Muscle of leg (tissue), 11 donors: ENCODE results near the gene CEP350. TPM values are rescaled to one million over a fixed set of nuclear protein-coding genes. Genes with fewer than 3 reads are reported as not detected.

Experiments used
- DNase-seq: peaks from one replicate; pipeline ENCODE4 v3.0.0; 2013
- H3K27ac ChIP-seq: one replicate; pipeline ENCODE4 v1.5.1; 2013; ENCODE audit warnings: mild to moderate bottlenecking, low read length, control low read depth
- H3K27me3 ChIP-seq: one replicate; pipeline ENCODE4 v1.6.1; 2013; ENCODE audit warnings: low read length; ENCODE audit not compliant: control insufficient read depth, insufficient read depth
- H3K36me3 ChIP-seq: one replicate; pipeline ENCODE4 v1.6.1; 2013; ENCODE audit warnings: low read length; ENCODE audit not compliant: control insufficient read depth, insufficient read depth
- H3K4me1 ChIP-seq: one replicate; pipeline ENCODE4 v1.6.1; 2013; ENCODE audit warnings: low read length; ENCODE audit not compliant: control insufficient read depth, insufficient read depth
- H3K4me3 ChIP-seq: one replicate; pipeline ENCODE4 v1.5.1; 2013; ENCODE audit warnings: low read length, control low read depth
- H3K9me3 ChIP-seq: replicated peaks from 2 replicates; pipeline ENCODE4 v1.6.1; 2013; ENCODE audit warnings: low read depth, low read length; ENCODE audit not compliant: control insufficient read depth
- WGBS: methylation state at CpG from one replicate; pipeline ENCODE4 v1.1.5; 2013; ENCODE audit warnings: missing lambda C conversion rate; ENCODE audit not compliant: insufficient coverage; 5-methylcytosine and 5-hydroxymethylcytosine counted together
- polyA plus RNA-seq, 8 donors: library from polyadenylated mRNA; unstranded; fragments of 120-200 nt; gene quantifications; one replicate each; pipeline versions ENCODE4 v1.2.1 to v1.2.3, GENCODE V29; 2013; ENCODE audit warnings: inconsistent platforms in 1 of 8, low replicate concordance in 1 of 8; ENCODE audit not compliant: insufficient read length in 8 of 8, insufficient read depth in 1 of 8
- total RNA-seq: library from RNA; stranded (reverse); fragments of 120-200 nt; gene quantifications from one replicate; pipeline ENCODE4 v1.2.4, GENCODE V29; 2013

The CEP350 gene
- total and polyA plus RNA-seq, 9 donors = 15.8 to 59.3 (median 28.4) TPM

GRCh38 chr1:179925922-179926849 is 28.4 kb upstream of the CEP350 start:
- no peaks in the 10 kb centered on the region for H3K27me3 ChIP-seq
- no peak for DNase-seq
- peaks cover 2% of the 10 kb centered on the region for H3K36me3 ChIP-seq
- H3K4me1 ChIP-seq = no peaks in the 10 kb centered on the region
- no peak overlapping the region for H3K4me3 ChIP-seq
- no peak overlapping the region for H3K27ac ChIP-seq
- H3K9me3 ChIP-seq = no peaks in the 10 kb centered on the region
- WGBS = 60% methylated on average over 1 of the region's 4 CpGs

DNA sequence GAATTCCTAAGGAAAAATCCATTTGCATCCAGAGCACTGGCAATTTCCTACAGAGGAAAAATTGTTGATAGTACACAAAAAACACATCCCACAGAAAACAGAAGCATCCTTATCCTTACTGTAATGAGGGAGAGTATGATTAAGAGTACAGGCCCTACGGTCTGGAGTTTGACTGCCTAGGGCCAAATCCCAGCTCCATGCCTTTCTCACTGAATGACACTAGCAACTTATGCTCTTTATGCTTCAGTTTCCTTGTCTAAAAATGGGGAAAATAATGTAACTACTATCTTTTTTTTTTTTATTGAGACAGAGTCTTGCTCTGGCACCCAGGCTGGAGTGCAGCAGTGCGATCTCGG is 27.8 kb upstream of the CEP350 start:
- no peaks in the 10 kb centered on the region for H3K9me3 ChIP-seq
- H3K36me3 ChIP-seq = no peaks in the 10 kb centered on the region
- no peaks in the 10 kb centered on the region for H3K27me3 ChIP-seq
- H3K4me1 ChIP-seq = no peaks in the 10 kb centered on the region
- no peak overlapping the region for H3K27ac ChIP-seq
- no peak overlapping the region for H3K4me3 ChIP-seq
- WGBS = no CpG with 5 or more reads among the region's 3 CpGs
- no peak for DNase-seq

- H3K4me3 ChIP-seq = no peak overlapping the region
- H3K4me1 ChIP-seq = no peaks in the 10 kb centered on the region
- no peaks in the 10 kb centered on the region for H3K36me3 ChIP-seq
- no peaks in the 10 kb centered on the region for H3K9me3 ChIP-seq
- no peak for DNase-seq
- WGBS = no CpG with 5 or more reads among the region's 2 CpGs
- no peak overlapping the region for H3K27ac ChIP-seq
- no peaks in the 10 kb centered on the region for H3K27me3 ChIP-seq
Measured at GRCh38 chr1:179929955-179930798, 24.4 kb upstream of the CEP350 start.

- Histone ChIP-seq H3K9me3 (no peaks in the 10 kb centered on the region), H3K27me3 (no peaks in the 10 kb centered on the region), H3K27ac (no peak overlapping the region), H3K4me1 (no peaks in the 10 kb centered on the region), H3K4me3 (no peak overlapping the region), H3K36me3 (no peaks in the 10 kb centered on the region)
- WGBS = no CpG with 5 or more reads among the region's 3 CpGs
- DNase-seq = no peak
Measured at GRCh38 chr1:179930867-179931266, 23.7 kb upstream of the CEP350 start.

DNA sequence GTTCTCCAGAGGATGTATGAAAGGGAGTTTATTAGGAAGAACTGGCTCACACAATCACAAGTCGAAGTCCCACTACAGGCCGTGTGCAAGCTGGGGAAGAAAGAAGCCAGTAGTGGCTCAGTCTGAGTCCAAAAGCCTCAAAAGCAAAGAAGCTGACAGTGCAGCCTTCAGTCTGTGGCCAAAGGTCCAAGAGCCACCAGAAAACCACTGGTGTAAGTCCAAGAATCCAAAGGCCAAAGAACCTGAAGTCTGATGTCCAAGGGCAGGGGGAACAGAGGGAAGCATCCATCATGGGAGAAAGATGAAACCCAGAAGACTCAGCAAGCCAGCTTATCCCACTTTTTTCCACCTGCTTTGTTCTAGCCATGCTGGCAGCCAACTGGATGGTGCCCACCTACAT is 21.4 kb upstream of the CEP350 start:
- no peak for DNase-seq
- H3K27ac ChIP-seq = no peak overlapping the region
- no peaks in the 10 kb centered on the region for H3K36me3 ChIP-seq
- no peaks in the 10 kb centered on the region for H3K27me3 ChIP-seq
- WGBS = 77% methylated on average over 2 of the region's 2 CpGs
- no peak overlapping the region for H3K4me3 ChIP-seq
- H3K4me1 ChIP-seq = no peaks in the 10 kb centered on the region
- no peaks in the 10 kb centered on the region for H3K9me3 ChIP-seq

DNA sequence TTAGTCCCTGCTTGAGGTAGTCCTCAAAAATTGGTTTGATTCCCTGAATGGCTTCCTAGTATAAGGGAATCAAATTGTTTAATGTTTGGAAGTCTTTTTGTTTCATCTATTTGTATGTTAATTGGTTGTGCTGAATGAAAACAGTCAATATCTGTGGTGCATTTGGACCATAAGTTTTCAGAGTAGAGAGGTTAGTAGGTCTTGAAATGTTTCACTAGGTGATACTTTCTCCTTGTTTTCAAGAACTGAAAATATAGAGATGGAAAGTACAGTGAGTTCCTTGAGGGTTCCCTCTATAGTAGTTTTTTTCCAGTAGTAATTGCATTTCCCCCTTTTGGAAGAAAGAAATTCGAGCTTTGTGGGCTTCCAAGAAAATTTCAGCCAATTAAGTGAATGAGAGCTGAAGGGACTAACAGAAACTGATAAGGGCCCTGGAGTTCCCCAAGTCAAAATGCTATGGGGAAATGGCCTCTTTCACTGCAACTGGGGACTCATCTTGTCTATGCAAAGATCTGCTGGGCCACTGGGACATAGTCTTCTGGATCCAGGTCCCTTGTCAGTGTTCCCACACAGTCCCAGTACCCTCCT is 18.6 kb upstream of the CEP350 start:
- H3K27me3 ChIP-seq = no peaks in the 10 kb centered on the region
- no peaks in the 10 kb centered on the region for H3K4me1 ChIP-seq
- no peak for DNase-seq
- no peaks in the 10 kb centered on the region for H3K36me3 ChIP-seq
- H3K4me3 ChIP-seq = no peak overlapping the region
- H3K9me3 ChIP-seq = no peaks in the 10 kb centered on the region
- 60% methylated on average over 1 of the region's 1 CpG for WGBS
- no peak overlapping the region for H3K27ac ChIP-seq

DNA sequence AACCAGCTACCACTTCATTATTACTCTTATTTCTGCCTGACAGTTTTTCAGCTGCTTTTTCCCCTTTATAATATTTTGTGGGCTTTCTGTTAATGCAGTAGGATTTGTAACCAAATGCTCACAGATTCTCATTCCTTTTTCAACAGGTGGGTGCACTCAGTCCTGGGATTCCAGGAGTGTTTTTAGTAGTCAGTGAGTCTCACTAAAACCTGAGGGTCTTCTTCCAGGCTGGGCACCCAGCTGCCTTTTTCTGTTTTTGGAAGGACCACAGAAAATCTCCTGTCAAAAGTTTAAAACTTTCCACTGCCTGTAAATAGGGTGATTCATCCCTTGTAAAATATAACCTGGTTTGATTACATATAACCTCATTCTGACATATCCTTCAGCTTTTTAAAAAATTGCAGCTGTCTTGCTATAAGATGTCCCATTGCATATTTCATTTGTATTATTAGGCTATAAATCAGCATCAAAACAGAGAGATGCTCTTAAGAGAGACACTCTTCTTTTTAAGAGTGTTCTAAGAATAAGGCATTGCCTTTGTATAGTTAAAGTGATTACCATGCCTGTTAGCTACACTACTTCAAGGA is 16.8 kb upstream of the CEP350 start:
- no peak overlapping the region for H3K27ac ChIP-seq
- H3K36me3 ChIP-seq = no peaks in the 10 kb centered on the region
- H3K4me3 ChIP-seq = no peak overlapping the region
- no peaks in the 10 kb centered on the region for H3K9me3 ChIP-seq
- H3K4me1 ChIP-seq = no peaks in the 10 kb centered on the region
- H3K27me3 ChIP-seq = no peaks in the 10 kb centered on the region
- DNase-seq = no peak

DNA sequence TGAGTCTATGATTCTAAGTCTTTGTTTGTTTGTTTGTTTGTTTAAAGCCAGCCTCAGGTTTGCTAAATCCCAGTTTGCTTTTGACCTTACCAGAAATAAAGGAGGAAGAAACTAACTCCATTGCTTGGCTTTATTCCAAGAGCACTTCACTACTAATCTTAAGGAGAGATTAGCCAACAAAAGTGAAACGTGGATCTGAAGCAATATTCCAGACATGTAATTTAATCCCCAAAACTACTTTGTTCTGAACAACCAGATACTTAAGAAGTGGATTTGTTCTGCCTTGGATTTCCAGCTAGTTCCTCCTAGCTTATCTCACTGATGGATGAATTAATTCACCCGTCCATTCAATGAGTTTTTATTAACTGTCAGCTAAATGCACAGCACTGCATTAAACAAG is 15.9 kb upstream of the CEP350 start:
- H3K27ac ChIP-seq = no peak overlapping the region
- H3K27me3 ChIP-seq = no peaks in the 10 kb centered on the region
- no CpG with 5 or more reads among the region's 2 CpGs for WGBS
- H3K4me1 ChIP-seq = no peaks in the 10 kb centered on the region
- no peaks in the 10 kb centered on the region for H3K9me3 ChIP-seq
- DNase-seq = no peak
- no peak overlapping the region for H3K4me3 ChIP-seq
- H3K36me3 ChIP-seq = no peaks in the 10 kb centered on the region

GRCh38 chr1:179939941-179940340 is 14.7 kb upstream of the CEP350 start:
- WGBS = 86% methylated on average over 1 of the region's 1 CpG
- Histone ChIP-seq H3K27ac (no peak overlapping the region), H3K4me1 (no peaks in the 10 kb centered on the region), H3K27me3 (no peaks in the 10 kb centered on the region), H3K36me3 (no peaks in the 10 kb centered on the region), H3K4me3 (no peak overlapping the region), H3K9me3 (no peaks in the 10 kb centered on the region)
- no peak for DNase-seq

- Histone ChIP-seq H3K4me3 (no peak overlapping the region), H3K36me3 (no peaks in the 10 kb centered on the region), H3K27me3 (no peaks in the 10 kb centered on the region), H3K9me3 (no peaks in the 10 kb centered on the region), H3K27ac (no peak overlapping the region), H3K4me1 (no peaks in the 10 kb centered on the region)
- 100% methylated on average over 1 of the region's 2 CpGs for WGBS
- DNase-seq = no peak
Measured at GRCh38 chr1:179941454-179941853, 13.2 kb upstream of the CEP350 start.
